Colonic mucosa (tissue), 4 donors: ENCODE data around the gene ADGRG1. TPM values are rescaled to one million over a fixed set of nuclear protein-coding genes. Genes with fewer than 3 reads are reported as not detected.

Source experiments
- DNase-seq: peaks from one replicate; pipeline ENCODE4 v3.0.0-alpha.2; 2020
- H3K27ac ChIP-seq: fragments of 200-600 bp; one replicate; pipeline ENCODE4 v1.8.0; 2021
- H3K27me3 ChIP-seq: fragments of 200-600 bp; one replicate; pipeline ENCODE4 v1.8.0; 2021
- H3K36me3 ChIP-seq: fragments of 200-600 bp; one replicate; pipeline ENCODE4 v1.8.0; 2021
- H3K4me1 ChIP-seq: fragments of 200-600 bp; one replicate; pipeline ENCODE4 v1.8.0; 2021; ENCODE audit warnings: mild to moderate bottlenecking
- H3K4me3 ChIP-seq: fragments of 200-600 bp; one replicate; pipeline ENCODE4 v1.8.0; 2021
- H3K9ac ChIP-seq, 2 donors: one replicate each; pipeline ENCODE4 v1.7.0; 2013; ENCODE audit warnings: control low read depth in 2 of 2, low read depth in 2 of 2, low read length in 2 of 2
- H3K9me3 ChIP-seq: fragments of 200-600 bp; one replicate; pipeline ENCODE4 v1.8.0; 2021
- CTCF ChIP-seq: fragments of 200-600 bp; IDR thresholded peaks from one replicate; pipeline ENCODE4 v1.8.0; 2022; ENCODE audit warnings: antibody characterized with exemption, mild to moderate bottlenecking
- intact Hi-C: fragments of 100-400 bp; cut with DNase I; formaldehyde crosslinking; loops from one replicate; pipeline ENCODE4 v1.14.1; 2022
- total RNA-seq, 2 donors: library from RNA; stranded (reverse); fragmentation: NEBNext Ultra II Directional in 1 of 2; extraction: Animal tissue kit (Norgen Biotek cat#: 25700) in 1 of 2; gene quantifications; one replicate each; pipeline ENCODE4 v1.2.1, GENCODE V29; 2021
- donor health status: healthy.
- donor health status: DM: no; HTN: no; CAD: no.
- donor health status: DM: no; HTN: no; CAD: no.

Gene ADGRG1
- total RNA-seq, 2 donors from 2014 or later, result 68.9 to 126 TPM

- Histone ChIP-seq H3K27ac (peak overlapping the region; percentile 93), H3K9me3 (no peaks in the 10 kb centered on the region), H3K4me3 (no peak overlapping the region), H3K36me3 (no peaks in the 10 kb centered on the region), H3K4me1 (no peaks in the 10 kb centered on the region), H3K9ac (peak overlapping the region in 1 of 2 donors; percentile 96), H3K27me3 (no peaks in the 10 kb centered on the region)
- TF ChIP-seq CTCF, result no peak
- no peak for DNase-seq
- intact Hi-C loops, result no loop called here
These were observed 9.9 kb upstream of the ADGRG1 start for GRCh38 chr16:57618296-57619132.

- H3K4me3 ChIP-seq, result no peak overlapping the region
- H3K9ac ChIP-seq, result peak overlapping the region in 1 of 2 donors; percentile 96
- no peaks in the 10 kb centered on the region for H3K27me3 ChIP-seq
- peak overlapping the region; percentile 93 for H3K27ac ChIP-seq
- intact Hi-C loops, result no loop called here
- H3K9me3 ChIP-seq, result no peaks in the 10 kb centered on the region
- TF ChIP-seq CTCF, result no peak
- no peaks in the 10 kb centered on the region for H3K4me1 ChIP-seq
- H3K36me3 ChIP-seq, result no peaks in the 10 kb centered on the region
- no peak for DNase-seq
These were observed 9.3 kb upstream of the ADGRG1 start for GRCh38 chr16:57619133-57619605.

GRCh38 chr16:57619606-57620334 is 8.7 kb upstream of the ADGRG1 start:
- H3K4me3 ChIP-seq, result peak overlapping the region; percentile 42
- H3K27me3 ChIP-seq, result no peaks in the 10 kb centered on the region
- peak; percentile 92 for DNase-seq
- H3K4me1 ChIP-seq, result no peaks in the 10 kb centered on the region
- peak overlapping the region; percentile 69 to 96 for H3K9ac ChIP-seq
- intact Hi-C loops, result no loop called here
- H3K27ac ChIP-seq, result peak overlapping the region; percentile 93
- no peaks in the 10 kb centered on the region for H3K9me3 ChIP-seq
- TF ChIP-seq CTCF, result no peak
- H3K36me3 ChIP-seq, result no peaks in the 10 kb centered on the region

GRCh38 chr16:57620335-57621231 is 7.8 kb upstream of the ADGRG1 start:
- Histone ChIP-seq H3K4me1 (no peaks in the 10 kb centered on the region), H3K9ac (peak overlapping the region; percentile 69 to 96), H3K27ac (peak overlapping the region; percentile 93), H3K9me3 (no peaks in the 10 kb centered on the region), H3K27me3 (no peaks in the 10 kb centered on the region), H3K4me3 (peak overlapping the region; percentile 42), H3K36me3 (no peaks in the 10 kb centered on the region)
- intact Hi-C loops, result no loop called here
- peak; percentile 76 for DNase-seq
- no peak for TF ChIP-seq CTCF
